Measurements from ENCODE around the gene PMP22.

The PMP22 gene

DNA sequence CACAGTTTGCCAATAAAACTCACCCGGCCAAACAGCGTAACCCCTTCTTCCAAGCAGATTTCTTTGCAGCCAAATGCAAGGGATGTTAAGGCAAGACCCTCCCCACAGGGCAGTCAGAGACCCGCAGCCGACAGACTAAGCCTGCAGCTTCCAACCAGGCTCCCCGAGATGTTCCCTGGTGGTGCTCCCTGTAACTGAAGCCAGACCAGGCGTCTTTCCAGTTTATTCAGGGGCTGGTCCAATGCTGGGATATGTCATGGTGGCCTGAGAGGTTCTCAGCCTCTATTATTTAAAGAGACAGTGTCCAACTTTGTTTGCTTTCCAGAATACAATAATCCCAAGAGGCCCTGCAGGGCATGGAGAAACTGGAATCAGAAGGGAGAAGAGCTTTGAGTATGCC lies at the start of gene PMP22:
TSS of gene PMP22 (minus strand) at position 196 of the 400 bp plus-strand sequence. CDS start 4,599 bp downstream, outside the sequence.
- TF ChIP-seq, protein P1, sequence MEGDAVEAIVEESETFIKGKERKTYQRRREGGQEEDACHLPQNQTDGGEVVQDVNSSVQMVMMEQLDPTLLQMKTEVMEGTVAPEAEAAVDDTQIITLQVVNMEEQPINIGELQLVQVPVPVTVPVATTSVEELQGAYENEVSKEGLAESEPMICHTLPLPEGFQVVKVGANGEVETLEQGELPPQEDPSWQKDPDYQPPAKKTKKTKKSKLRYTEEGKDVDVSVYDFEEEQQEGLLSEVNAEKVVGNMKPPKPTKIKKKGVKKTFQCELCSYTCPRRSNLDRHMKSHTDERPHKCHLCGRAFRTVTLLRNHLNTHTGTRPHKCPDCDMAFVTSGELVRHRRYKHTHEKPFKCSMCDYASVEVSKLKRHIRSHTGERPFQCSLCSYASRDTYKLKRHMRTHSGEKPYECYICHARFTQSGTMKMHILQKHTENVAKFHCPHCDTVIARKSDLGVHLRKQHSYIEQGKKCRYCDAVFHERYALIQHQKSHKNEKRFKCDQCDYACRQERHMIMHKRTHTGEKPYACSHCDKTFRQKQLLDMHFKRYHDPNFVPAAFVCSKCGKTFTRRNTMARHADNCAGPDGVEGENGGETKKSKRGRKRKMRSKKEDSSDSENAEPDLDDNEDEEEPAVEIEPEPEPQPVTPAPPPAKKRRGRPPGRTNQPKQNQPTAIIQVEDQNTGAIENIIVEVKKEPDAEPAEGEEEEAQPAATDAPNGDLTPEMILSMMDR (IDR thresholded peaks at IDR 0.05; ENCODE audit: control insufficient read depth, insufficient read depth, low read depth, low read length, missing control alignments), result peak; percentile 3
- DNase-seq (ENCODE audit: low read depth), result no peak
- H3K4me3 ChIP-seq (ENCODE audit: control insufficient read depth, low read depth, low read length), result no peak within 1 kb of the TSS

DNA sequence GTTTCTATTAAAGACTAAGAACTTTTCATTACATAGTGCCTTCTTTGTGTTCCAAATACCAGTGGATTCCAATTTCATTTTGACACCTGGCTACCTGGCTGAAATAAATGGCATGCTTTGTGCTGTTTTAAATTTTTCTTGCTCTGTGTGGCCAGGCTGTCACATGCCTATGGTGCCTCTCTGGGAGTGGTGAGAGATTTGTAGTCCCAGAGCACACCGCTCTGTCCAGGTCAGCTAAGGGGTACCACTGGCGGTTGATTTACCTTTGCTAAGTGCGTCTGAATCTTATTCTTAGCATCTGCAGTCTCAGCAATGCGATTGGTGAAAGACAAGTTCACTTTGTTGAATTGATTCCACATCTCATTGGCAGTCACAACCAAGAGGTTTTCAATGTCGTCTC lies 46.9 kb upstream of the PMP22 start:
- TF ChIP-seq, protein P1 (IDR thresholded peaks at IDR 0.05; ENCODE audit: control insufficient read depth, insufficient read depth, low read depth, low read length, missing control alignments), result no peak
- H3K4me3 ChIP-seq (ENCODE audit: control insufficient read depth, low read depth, low read length), result no peak overlapping the region
- DNase-seq (ENCODE audit: low read depth), result no peak

DNA sequence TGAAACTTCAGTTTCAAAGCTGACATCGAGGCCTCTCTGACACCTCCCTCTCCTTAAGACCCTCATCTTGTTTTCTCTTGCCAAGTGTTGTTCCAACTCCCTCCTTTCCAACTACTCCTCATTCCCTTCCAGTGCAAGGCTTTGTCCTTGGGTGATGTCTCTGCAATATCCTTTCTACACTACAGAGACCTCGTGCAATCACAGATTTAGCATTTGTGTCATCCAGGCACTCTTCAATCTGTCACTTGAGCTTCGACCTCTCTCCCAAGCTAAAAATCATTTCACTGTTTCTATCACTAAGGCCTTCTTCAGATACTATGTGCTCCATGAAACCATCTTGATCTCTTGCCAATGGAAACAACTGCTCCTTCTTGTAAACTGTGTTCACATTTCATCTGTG lies 44.7 kb upstream of the PMP22 start:
- H3K4me3 ChIP-seq (ENCODE audit: control insufficient read depth, low read depth, low read length), result no peak overlapping the region
- TF ChIP-seq, protein P1 (IDR thresholded peaks at IDR 0.05; ENCODE audit: control insufficient read depth, insufficient read depth, low read depth, low read length, missing control alignments), result no peak

DNA sequence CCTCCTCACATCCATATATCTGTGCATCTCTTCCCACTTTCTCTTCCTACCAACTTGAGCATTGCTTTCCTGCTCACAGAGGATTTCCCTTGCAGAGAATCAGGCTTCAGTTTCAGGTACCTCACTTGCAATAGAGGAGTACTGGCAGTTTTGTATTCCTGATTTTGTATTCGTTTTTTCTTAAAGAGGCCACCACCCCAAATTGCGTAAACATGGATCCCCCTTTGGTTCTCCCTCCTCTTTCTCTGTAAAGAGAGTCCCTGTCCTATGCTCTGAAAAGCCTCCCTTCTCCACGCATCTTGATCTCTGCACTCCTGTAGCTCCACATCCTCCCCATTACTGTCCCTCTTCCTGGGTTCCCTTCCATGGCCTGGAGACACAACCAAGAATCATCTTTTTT lies 44.1 kb upstream of the PMP22 start:
- H3K4me3 ChIP-seq (ENCODE audit: control insufficient read depth, low read depth, low read length), result no peak overlapping the region
- DNase-seq (ENCODE audit: low read depth), result no peak
- TF ChIP-seq, protein P1 (IDR thresholded peaks at IDR 0.05; ENCODE audit: control insufficient read depth, insufficient read depth, low read depth, low read length, missing control alignments), result no peak

More for the DNA sequence above, 44.7 kb upstream of the PMP22 start:
- no peak for DNase-seq (ENCODE audit: low read depth)

DNA sequence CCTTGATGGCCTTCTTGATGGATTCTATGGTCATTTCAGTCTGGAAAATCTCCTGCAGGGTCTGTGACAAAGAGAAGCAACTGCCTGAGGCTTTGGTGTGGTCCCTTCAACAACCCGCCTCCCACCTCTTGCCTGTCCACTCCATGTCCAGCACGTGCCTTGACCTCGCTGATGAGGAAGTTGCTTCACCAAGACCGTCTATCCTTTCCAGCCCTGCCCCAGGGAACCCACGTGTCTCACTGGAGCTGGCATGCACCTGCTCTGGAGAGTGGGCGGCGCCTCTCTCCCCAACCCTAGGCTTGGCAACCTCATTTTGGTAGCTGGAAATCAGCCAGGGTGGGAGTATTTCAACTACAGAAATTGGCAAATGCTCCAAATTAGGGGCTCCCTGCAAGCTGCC lies 43.6 kb upstream of the PMP22 start:
- H3K4me3 ChIP-seq (ENCODE audit: control insufficient read depth, low read depth, low read length), result no peak overlapping the region
- DNase-seq (ENCODE audit: low read depth), result no peak

DNA sequence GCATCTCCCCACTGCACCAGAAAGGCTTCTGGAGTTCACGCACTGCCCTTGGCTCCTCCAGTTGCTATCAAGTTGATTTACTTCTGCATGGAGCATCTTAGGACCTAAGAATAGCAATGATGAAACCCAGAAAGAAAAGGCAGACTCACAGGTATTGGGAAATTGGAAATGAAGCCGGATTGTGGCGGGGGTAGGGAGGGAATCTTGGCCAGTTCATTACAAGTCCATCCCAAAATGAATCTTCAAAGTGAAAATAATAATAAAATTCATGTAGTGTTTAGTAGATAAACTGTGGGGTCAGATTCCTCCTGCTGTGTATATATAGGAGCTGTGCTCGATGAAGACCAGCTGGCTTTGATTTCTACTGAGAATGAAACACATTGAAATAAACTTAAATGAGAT lies 42.6 kb upstream of the PMP22 start:
- H3K4me3 ChIP-seq (ENCODE audit: control insufficient read depth, low read depth, low read length), result no peak overlapping the region
- DNase-seq (ENCODE audit: low read depth), result no peak
- TF ChIP-seq, protein P1 (IDR thresholded peaks at IDR 0.05; ENCODE audit: control insufficient read depth, insufficient read depth, low read depth, low read length, missing control alignments), result no peak

More for the DNA sequence above, 43.6 kb upstream of the PMP22 start:
- TF ChIP-seq, protein P1 (IDR thresholded peaks at IDR 0.05; ENCODE audit: control insufficient read depth, insufficient read depth, low read depth, low read length, missing control alignments), result no peak

DNA sequence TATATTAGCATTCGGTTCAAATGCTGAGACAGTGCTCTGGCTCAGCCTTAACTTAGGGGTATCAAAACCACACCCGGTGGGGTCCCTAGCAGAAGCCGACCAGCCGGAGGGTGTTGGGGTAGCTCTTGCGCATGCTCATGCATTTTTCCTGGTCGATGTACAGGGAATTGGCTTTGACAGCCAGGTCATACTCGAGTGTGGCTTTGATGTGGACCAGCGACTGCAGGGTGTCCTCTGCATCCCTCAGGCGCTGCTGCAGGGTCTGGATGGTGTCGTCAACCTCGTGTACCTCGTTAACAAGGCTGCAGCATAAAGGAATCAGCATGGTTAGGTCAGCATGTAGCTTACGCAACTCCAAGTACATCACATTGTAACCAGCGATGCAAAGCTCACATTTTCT lies 38.7 kb upstream of the PMP22 start:
- TF ChIP-seq, protein P1 (IDR thresholded peaks at IDR 0.05; ENCODE audit: control insufficient read depth, insufficient read depth, low read depth, low read length, missing control alignments), result no peak
- H3K4me3 ChIP-seq (ENCODE audit: control insufficient read depth, low read depth, low read length), result no peak overlapping the region
- DNase-seq (ENCODE audit: low read depth), result no peak

All from AG09309 (cell line).